ENCODE results near the gene COA5.
A peak's percentile ranks its signal among the peaks of the same experiment; 100 is the strongest.

Gene COA5

DNA sequence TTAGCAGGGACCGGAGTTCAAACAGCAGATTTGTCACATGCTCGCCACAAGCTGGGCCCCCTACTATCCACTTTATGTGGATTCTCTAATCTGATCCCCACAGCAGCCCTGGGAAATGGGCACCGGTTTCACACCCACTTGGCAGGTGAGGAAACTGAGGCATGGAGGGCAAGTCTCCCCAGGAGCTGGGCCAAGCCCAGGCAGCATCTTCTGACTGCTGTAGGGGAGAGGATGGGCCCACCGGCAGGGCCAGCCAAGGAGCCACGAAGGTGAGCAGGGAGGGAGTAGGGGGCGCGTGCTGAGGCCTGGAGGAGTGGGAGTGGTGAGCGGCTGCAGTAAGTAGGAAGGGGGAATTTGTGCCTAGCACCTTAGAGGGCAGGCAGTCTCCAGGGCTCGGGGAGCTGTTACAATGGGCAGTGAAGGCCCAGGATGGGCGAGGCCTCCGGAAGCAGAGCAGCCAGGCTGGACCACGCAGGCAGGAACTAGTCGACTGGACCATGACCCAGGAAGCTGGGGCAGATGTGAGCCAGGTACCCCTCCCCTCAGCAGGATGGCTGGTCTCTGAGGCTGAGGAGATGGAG is 37.1 kb downstream of the COA5 start:
- no peak for DNase-seq

- DNase-seq, result no peak
Measured at GRCh38 chr2:98570356-98570755, 38.0 kb downstream of the COA5 start.

DNA sequence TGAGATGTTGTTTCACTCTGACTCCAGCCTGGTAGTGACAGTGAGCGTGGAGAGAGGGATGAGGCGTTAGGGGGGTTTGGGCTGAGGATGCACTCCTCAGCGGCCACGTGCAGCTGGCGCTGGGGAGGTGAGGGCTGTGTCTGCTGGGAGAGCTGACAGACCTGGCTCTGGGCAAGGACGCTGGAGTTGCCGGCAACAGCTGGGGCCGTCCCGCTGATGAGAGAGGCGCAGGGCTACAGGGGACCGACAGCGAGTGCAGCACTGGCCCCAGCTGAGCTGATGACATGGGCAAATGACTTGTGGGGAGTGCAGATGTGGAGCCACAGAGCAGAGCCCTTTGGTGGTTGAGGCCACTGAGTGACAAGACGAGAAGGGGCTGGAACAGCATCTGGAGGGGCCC is 38.4 kb downstream of the COA5 start:
- DNase-seq, result no peak

- peak; percentile 45 for DNase-seq
Measured at GRCh38 chr2:98569197-98569793, 39.0 kb downstream of the COA5 start.

DNA sequence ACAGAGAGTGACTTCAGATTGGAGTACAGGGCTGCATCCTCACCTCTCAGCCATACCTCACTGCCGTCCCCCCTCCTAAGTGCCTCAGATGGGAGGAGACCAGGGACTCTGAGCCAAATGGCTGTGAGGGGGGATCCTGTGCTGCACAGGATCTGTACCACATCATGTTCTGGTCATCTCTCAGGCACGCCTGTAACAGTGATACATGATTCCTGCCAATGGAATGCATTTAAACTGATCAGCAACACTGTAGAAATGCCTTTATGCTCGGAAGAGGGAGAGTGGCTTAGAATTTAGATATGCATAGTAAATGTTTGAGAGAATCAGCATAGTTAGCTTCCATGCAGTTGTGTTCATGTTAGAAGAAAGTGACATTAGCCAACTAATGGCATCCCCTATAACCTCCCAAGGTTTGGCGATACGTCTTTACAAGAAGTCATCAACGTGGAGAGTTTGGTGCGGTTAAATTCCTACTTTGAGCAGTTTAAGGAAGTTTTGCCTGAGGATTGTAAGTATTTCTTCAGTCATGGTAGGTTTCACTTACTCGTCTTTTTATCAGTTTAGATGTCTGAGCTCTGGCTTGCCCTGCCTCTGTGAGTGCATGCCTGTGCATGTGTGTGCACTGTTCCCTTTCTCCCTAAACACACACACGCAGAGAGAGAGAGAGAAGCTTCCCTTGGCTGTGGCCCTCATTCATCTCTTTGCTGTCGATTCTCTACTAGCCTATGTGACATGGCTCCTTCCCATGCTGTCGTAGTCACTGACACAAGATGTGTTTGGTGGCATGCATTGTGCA is 40.0 kb downstream of the COA5 start:
- no peak for DNase-seq

DNA sequence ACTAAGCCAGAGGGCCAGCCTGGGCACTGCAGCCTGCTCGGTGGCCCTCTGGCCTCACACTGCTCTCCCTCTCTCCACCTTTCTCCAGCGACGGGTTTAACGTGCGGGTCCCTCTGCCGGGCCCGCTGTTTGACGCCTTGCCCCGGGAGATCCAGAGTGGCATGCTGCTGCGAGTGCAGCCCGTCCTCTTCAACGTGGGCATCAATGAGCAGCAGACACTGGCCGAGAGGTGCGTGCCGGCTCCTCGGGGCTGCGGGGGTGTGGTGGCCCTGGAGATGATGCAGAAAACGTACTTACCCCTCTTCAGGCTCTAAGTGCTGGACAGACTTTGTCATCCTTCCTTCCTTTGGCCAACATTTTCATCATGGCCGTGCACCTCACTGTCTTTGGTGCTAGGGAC is 42.4 kb downstream of the COA5 start:
- no peak for DNase-seq

GRCh38 chr2:98565286-98565860 is 42.9 kb downstream of the COA5 start:
- DNase-seq, result no peak

DNA sequence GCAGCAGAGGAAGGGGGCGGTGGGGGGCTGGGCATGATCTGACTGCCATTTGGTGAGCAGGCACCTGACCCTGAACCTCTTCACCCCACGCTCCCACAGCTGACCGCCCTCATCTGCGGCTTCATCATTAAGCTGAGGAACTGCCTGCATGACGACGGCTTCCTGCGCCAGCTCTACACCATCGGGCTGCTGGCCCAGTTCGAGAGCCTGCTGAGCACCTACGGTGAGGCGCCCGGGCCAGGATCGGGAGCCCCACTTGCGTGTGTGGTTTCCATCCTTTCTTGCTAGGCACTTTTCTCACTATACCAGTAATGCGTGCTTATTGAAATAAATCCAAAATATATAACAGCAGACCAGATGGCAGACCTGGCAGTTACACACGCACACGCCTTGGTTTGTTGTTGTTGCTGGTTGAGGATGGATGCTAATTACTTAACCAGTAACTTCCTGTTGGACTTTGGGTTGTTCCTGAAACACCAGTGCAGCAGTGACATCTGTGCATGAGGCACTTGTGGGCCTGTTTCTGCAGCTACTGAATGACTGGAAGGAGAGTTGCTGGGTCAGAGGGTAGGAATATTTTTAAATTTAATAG is 43.7 kb downstream of the COA5 start:
- DNase-seq, result no peak

DNA sequence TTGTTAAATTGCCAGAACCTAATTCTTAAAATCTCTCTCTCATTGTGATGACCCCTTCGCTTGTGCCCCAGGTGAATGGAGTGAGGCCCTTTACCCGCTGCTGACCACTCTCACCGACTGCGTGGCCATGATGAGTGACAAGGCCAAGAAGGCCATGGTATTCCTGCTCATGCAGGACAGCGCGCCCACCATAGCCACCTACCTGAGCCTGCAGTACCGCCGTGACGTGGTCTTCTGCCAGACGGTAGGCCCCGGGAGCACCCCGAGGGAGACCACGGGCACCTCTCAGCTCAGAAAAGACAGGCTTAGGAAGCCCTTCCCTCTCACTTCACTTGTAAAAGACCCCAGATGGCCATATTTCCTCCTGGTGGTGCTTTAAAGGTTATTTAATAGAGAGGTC is 44.9 kb downstream of the COA5 start:
- DNase-seq, result no peak

- DNase-seq, result no peak
Measured at GRCh38 chr2:98561902-98562695, 46.2 kb downstream of the COA5 start.

GRCh38 chr2:98561018-98561417 is 47.3 kb downstream of the COA5 start:
- no peak for DNase-seq

GRCh38 chr2:98560256-98560771 is 48.0 kb downstream of the COA5 start:
- no peak for DNase-seq

- no peak for DNase-seq
Measured at GRCh38 chr2:98559581-98559980, 48.7 kb downstream of the COA5 start.

GRCh38 chr2:98558852-98559530 is 49.3 kb downstream of the COA5 start:
- DNase-seq, result no peak

GRCh38 chr2:98556344-98557033 is 51.8 kb downstream of the COA5 start:
- DNase-seq, result peak; percentile 52

GRCh38 chr2:98555696-98556095 is 52.6 kb downstream of the COA5 start:
- no peak for DNase-seq

DNA sequence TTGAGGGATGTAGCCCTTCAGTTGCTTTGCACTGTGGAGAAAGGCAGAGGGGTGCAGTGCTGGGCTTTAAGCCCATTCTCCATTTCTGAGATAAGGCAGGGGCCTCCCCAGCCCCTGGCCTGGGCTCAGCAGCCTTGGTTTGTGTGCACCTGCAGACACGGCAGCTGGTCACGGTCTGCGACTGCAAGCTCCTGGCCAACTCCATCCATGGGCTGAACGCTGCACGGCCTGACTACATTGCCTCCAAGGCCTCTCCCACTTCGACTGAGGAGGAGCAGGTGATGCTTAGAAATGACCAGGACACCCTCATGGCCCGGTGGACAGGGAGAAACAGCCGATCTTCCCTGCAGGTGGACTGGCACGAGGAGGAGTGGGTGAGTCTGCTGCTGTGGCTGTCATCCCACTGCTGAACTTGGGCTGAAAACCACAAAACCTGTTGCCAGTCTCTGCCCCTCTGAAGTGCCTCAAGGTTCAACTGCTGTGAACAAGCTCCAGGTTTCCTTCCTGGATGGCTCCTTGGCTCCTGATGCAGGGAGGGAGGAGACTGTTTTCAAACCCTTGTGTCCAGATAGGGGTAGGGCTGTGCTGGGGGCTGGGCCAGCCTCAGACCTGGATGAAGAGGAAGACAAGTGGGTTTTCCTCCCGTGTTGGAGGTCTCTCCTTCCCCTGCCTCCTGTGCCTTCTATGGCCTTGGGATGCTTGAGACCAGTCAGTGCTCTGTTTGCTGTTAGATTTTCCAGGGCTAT is 54.0 kb downstream of the COA5 start:
- no peak for DNase-seq

- no peak for DNase-seq
Measured at GRCh38 chr2:98552499-98553179, 55.7 kb downstream of the COA5 start.

DNA sequence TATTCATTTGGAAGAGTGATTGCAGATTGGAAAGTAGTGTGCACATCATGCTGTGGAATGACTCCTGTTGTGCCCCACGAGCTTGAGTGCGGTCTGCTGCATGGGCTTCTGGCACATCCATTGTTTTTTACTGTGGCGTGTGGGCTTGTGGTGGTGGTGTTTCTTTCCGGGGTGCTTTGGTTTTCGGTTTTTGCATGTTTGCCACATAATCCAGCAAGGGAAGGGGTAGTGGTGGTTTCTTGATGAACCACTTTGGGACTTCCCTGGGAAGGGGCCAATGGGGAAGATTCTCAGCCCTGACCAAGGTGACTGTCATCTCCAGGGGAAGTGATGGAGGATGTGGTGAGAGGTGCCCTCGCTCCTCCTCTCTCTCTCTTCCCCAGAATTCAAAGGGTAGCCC is 57.0 kb downstream of the COA5 start:
- no peak for DNase-seq

GRCh38 chr2:98550165-98550564 is 58.1 kb downstream of the COA5 start:
- no peak for DNase-seq
